ENCODE measurements around the gene WDFY3.

Gene WDFY3

GRCh38 chr4:84710548-84710947 is 255.9 kb downstream of the WDFY3 start:
- ChIA-PET CTCF (no interaction called here), POLR2A (interaction anchor here (0.7 kb wide), 1 partner anchor 363 kb away, joined by 4 read pairs; no protein-coding TSS in a partner anchor)
- Histone ChIP-seq H3K4me1 (ENCODE audit: control extremely low read depth in 1 of 4, control insufficient read depth in 4 of 4, insufficient read depth in 4 of 4, low read length in 3 of 4) (no peaks in the 10 kb centered on the region), H3K36me3 (ENCODE audit: control insufficient read depth in 4 of 4, insufficient read depth in 4 of 4, low read length in 3 of 4) (peaks cover 3 to 11% (median 8%) of the 10 kb centered on the region in 4 experiments), H3K9me3 (ENCODE audit: control extremely low read depth in 1 of 5, control insufficient read depth in 4 of 5, insufficient read depth in 2 of 5, low read depth in 1 of 5, low read length in 4 of 5) (no peaks in the 10 kb centered on the region), H3K4me3 (ENCODE audit: control insufficient read depth in 1 of 7, extremely low read depth in 1 of 7, insufficient read depth in 4 of 7, low read depth in 2 of 7, low read length in 6 of 7) (no peak overlapping the region), H3K27ac (ENCODE audit: insufficient read depth in 1 of 2, low read depth in 1 of 2, low read length in 2 of 2, poor library complexity in 1 of 2, severe bottlenecking in 2 of 2) (no peak overlapping the region), H3K27me3 (replicated peaks in 2 of 5; ENCODE audit: control insufficient read depth in 4 of 5, insufficient read depth in 5 of 5, low read length in 4 of 5) (no peaks in the 10 kb centered on the region)
- no CpG with 5 or more reads among the region's 3 CpGs for WGBS (ENCODE audit: insufficient coverage)
- DNase-seq = no peak

GRCh38 chr4:84708406-84709135 is 257.9 kb downstream of the WDFY3 start:
- ChIA-PET CTCF (no interaction called here), POLR2A (no interaction called here)
- Histone ChIP-seq H3K27ac (ENCODE audit: insufficient read depth in 1 of 2, low read depth in 1 of 2, low read length in 2 of 2, poor library complexity in 1 of 2, severe bottlenecking in 2 of 2) (no peak overlapping the region), H3K9me3 (ENCODE audit: control extremely low read depth in 1 of 5, control insufficient read depth in 4 of 5, insufficient read depth in 2 of 5, low read depth in 1 of 5, low read length in 4 of 5) (no peaks in the 10 kb centered on the region), H3K27me3 (replicated peaks in 2 of 5; ENCODE audit: control insufficient read depth in 4 of 5, insufficient read depth in 5 of 5, low read length in 4 of 5) (no peaks in the 10 kb centered on the region), H3K4me3 (ENCODE audit: control insufficient read depth in 1 of 7, extremely low read depth in 1 of 7, insufficient read depth in 4 of 7, low read depth in 2 of 7, low read length in 6 of 7) (no peak overlapping the region), H3K36me3 (ENCODE audit: control insufficient read depth in 4 of 4, insufficient read depth in 4 of 4, low read length in 3 of 4) (peaks cover 3 to 17% (median 11%) of the 10 kb centered on the region in 4 experiments), H3K4me1 (ENCODE audit: control extremely low read depth in 1 of 4, control insufficient read depth in 4 of 4, insufficient read depth in 4 of 4, low read length in 3 of 4) (no peaks in the 10 kb centered on the region)
- WGBS (ENCODE audit: insufficient coverage) = 95% methylated on average over 3 of the region's 6 CpGs
- no peak for DNase-seq

GRCh38 chr4:84706286-84706685 is 260.2 kb downstream of the WDFY3 start:
- Histone ChIP-seq H3K4me1 (ENCODE audit: control extremely low read depth in 1 of 4, control insufficient read depth in 4 of 4, insufficient read depth in 4 of 4, low read length in 3 of 4) (peaks cover 0 to 3% (median 0%) of the 10 kb centered on the region in 4 experiments), H3K36me3 (ENCODE audit: control insufficient read depth in 4 of 4, insufficient read depth in 4 of 4, low read length in 3 of 4) (peaks cover 6 to 15% (median 13%) of the 10 kb centered on the region in 4 experiments), H3K9me3 (ENCODE audit: control extremely low read depth in 1 of 5, control insufficient read depth in 4 of 5, insufficient read depth in 2 of 5, low read depth in 1 of 5, low read length in 4 of 5) (no peaks in the 10 kb centered on the region), H3K27ac (ENCODE audit: insufficient read depth in 1 of 2, low read depth in 1 of 2, low read length in 2 of 2, poor library complexity in 1 of 2, severe bottlenecking in 2 of 2) (no peak overlapping the region), H3K27me3 (replicated peaks in 2 of 5; ENCODE audit: control insufficient read depth in 4 of 5, insufficient read depth in 5 of 5, low read length in 4 of 5) (no peaks in the 10 kb centered on the region), H3K4me3 (ENCODE audit: control insufficient read depth in 1 of 7, extremely low read depth in 1 of 7, insufficient read depth in 4 of 7, low read depth in 2 of 7, low read length in 6 of 7) (no peak overlapping the region)
- CTCF ChIA-PET = no interaction called here
- POLR2A ChIA-PET = no interaction called here
- DNase-seq = no peak
- WGBS (ENCODE audit: insufficient coverage) = 100% methylated on average over 1 of the region's 2 CpGs

GRCh38 chr4:84699001-84699671 is 267.4 kb downstream of the WDFY3 start:
- CTCF ChIA-PET = no interaction called here

GRCh38 chr4:84697615-84698201 is 268.8 kb downstream of the WDFY3 start:
- ChIA-PET CTCF (no interaction called here), POLR2A (no interaction called here)
- Histone ChIP-seq H3K27me3 (replicated peaks in 2 of 5; ENCODE audit: control insufficient read depth in 4 of 5, insufficient read depth in 5 of 5, low read length in 4 of 5) (no peaks in the 10 kb centered on the region), H3K4me1 (ENCODE audit: control extremely low read depth in 1 of 4, control insufficient read depth in 4 of 4, insufficient read depth in 4 of 4, low read length in 3 of 4) (peaks cover 0 to 3% (median 0%) of the 10 kb centered on the region in 4 experiments), H3K36me3 (ENCODE audit: control insufficient read depth in 4 of 4, insufficient read depth in 4 of 4, low read length in 3 of 4) (peaks cover 5 to 13% (median 11%) of the 10 kb centered on the region in 4 experiments), H3K4me3 (ENCODE audit: control insufficient read depth in 1 of 7, extremely low read depth in 1 of 7, insufficient read depth in 4 of 7, low read depth in 2 of 7, low read length in 6 of 7) (no peak overlapping the region), H3K27ac (ENCODE audit: insufficient read depth in 1 of 2, low read depth in 1 of 2, low read length in 2 of 2, poor library complexity in 1 of 2, severe bottlenecking in 2 of 2) (no peak overlapping the region), H3K9me3 (ENCODE audit: control extremely low read depth in 1 of 5, control insufficient read depth in 4 of 5, insufficient read depth in 2 of 5, low read depth in 1 of 5, low read length in 4 of 5) (no peaks in the 10 kb centered on the region)
- DNase-seq = no peak
- no CpG with 5 or more reads among the region's 4 CpGs for WGBS (ENCODE audit: insufficient coverage)

More at GRCh38 chr4:84699001-84699671, 267.4 kb downstream of the WDFY3 start:
- Histone ChIP-seq H3K36me3 (ENCODE audit: control insufficient read depth in 4 of 4, insufficient read depth in 4 of 4, low read length in 3 of 4) (peaks cover 5 to 17% (median 12%) of the 10 kb centered on the region in 4 experiments), H3K4me1 (ENCODE audit: control extremely low read depth in 1 of 4, control insufficient read depth in 4 of 4, insufficient read depth in 4 of 4, low read length in 3 of 4) (peaks cover 0 to 3% (median 0%) of the 10 kb centered on the region in 4 experiments), H3K27me3 (replicated peaks in 2 of 5; ENCODE audit: control insufficient read depth in 4 of 5, insufficient read depth in 5 of 5, low read length in 4 of 5) (no peaks in the 10 kb centered on the region), H3K4me3 (ENCODE audit: control insufficient read depth in 1 of 7, extremely low read depth in 1 of 7, insufficient read depth in 4 of 7, low read depth in 2 of 7, low read length in 6 of 7) (no peak overlapping the region), H3K27ac (ENCODE audit: insufficient read depth in 1 of 2, low read depth in 1 of 2, low read length in 2 of 2, poor library complexity in 1 of 2, severe bottlenecking in 2 of 2) (no peak overlapping the region), H3K9me3 (ENCODE audit: control extremely low read depth in 1 of 5, control insufficient read depth in 4 of 5, insufficient read depth in 2 of 5, low read depth in 1 of 5, low read length in 4 of 5) (no peaks in the 10 kb centered on the region)
- 100% methylated on average over 2 of the region's 6 CpGs for WGBS (ENCODE audit: insufficient coverage)
- POLR2A ChIA-PET = no interaction called here
- DNase-seq = no peak

GRCh38 chr4:84697159-84697558 is 269.3 kb downstream of the WDFY3 start:
- Histone ChIP-seq H3K27ac (ENCODE audit: insufficient read depth in 1 of 2, low read depth in 1 of 2, low read length in 2 of 2, poor library complexity in 1 of 2, severe bottlenecking in 2 of 2) (no peak overlapping the region), H3K4me3 (ENCODE audit: control insufficient read depth in 1 of 7, extremely low read depth in 1 of 7, insufficient read depth in 4 of 7, low read depth in 2 of 7, low read length in 6 of 7) (no peak overlapping the region), H3K4me1 (ENCODE audit: control extremely low read depth in 1 of 4, control insufficient read depth in 4 of 4, insufficient read depth in 4 of 4, low read length in 3 of 4) (peaks cover 0 to 3% (median 0%) of the 10 kb centered on the region in 4 experiments), H3K27me3 (replicated peaks in 2 of 5; ENCODE audit: control insufficient read depth in 4 of 5, insufficient read depth in 5 of 5, low read length in 4 of 5) (no peaks in the 10 kb centered on the region), H3K36me3 (ENCODE audit: control insufficient read depth in 4 of 4, insufficient read depth in 4 of 4, low read length in 3 of 4) (peaks cover 4 to 12% (median 10%) of the 10 kb centered on the region in 4 experiments), H3K9me3 (ENCODE audit: control extremely low read depth in 1 of 5, control insufficient read depth in 4 of 5, insufficient read depth in 2 of 5, low read depth in 1 of 5, low read length in 4 of 5) (no peaks in the 10 kb centered on the region)
- POLR2A ChIA-PET = no interaction called here
- DNase-seq = no peak
- no CpG with 5 or more reads among the region's 2 CpGs for WGBS (ENCODE audit: insufficient coverage)
- CTCF ChIA-PET = no interaction called here

GRCh38 chr4:84691800-84692199 is 274.7 kb downstream of the WDFY3 start:
- Histone ChIP-seq H3K27me3 (replicated peaks in 2 of 5; ENCODE audit: control insufficient read depth in 4 of 5, insufficient read depth in 5 of 5, low read length in 4 of 5) (no peaks in the 10 kb centered on the region), H3K27ac (ENCODE audit: insufficient read depth in 1 of 2, low read depth in 1 of 2, low read length in 2 of 2, poor library complexity in 1 of 2, severe bottlenecking in 2 of 2) (no peak overlapping the region), H3K4me1 (ENCODE audit: control extremely low read depth in 1 of 4, control insufficient read depth in 4 of 4, insufficient read depth in 4 of 4, low read length in 3 of 4) (peaks cover 0 to 13% (median 0%) of the 10 kb centered on the region in 4 experiments), H3K4me3 (ENCODE audit: control insufficient read depth in 1 of 7, extremely low read depth in 1 of 7, insufficient read depth in 4 of 7, low read depth in 2 of 7, low read length in 6 of 7) (no peak overlapping the region), H3K9me3 (ENCODE audit: control extremely low read depth in 1 of 5, control insufficient read depth in 4 of 5, insufficient read depth in 2 of 5, low read depth in 1 of 5, low read length in 4 of 5) (no peaks in the 10 kb centered on the region), H3K36me3 (ENCODE audit: control insufficient read depth in 4 of 4, insufficient read depth in 4 of 4, low read length in 3 of 4) (peaks cover 0 to 22% (median 6%) of the 10 kb centered on the region in 4 experiments)
- ChIA-PET CTCF (no interaction called here), POLR2A (no interaction called here)
- WGBS (ENCODE audit: insufficient coverage) = 100% methylated on average over 1 of the region's 1 CpG
- DNase-seq = no peak

All from common myeloid progenitor, CD34-positive (primary cell).